GM10248 (cell line): ENCODE results near the gene SRSF5.

ENCODE experiments used
- CTCF ChIA-PET: fragments of 300-600 bp; sonication (Branson Sonifier 250); formaldehyde crosslinking; extraction: SDS; loops from one replicate; lab custom pipeline; 2021; ENCODE audit warnings: antibody characterized with exemption; lab: Yijun Ruan, JAX
- POLR2A ChIA-PET: fragments of 350-650 bp; sonication (Branson Sonifier 250); formaldehyde crosslinking; extraction: SDS; loops from one replicate; lab custom pipeline; 2020; ENCODE audit warnings: antibody characterized with exemption; lab: Yijun Ruan, JAX
- DNase-seq: peaks from one replicate; pipeline ENCODE4 v3.0.0; 2012; ENCODE audit errors: extremely low spot score
- CTCF ChIP-seq: IDR thresholded peaks from 2 replicates; pipeline ENCODE4 v1.5.1; 2012; ENCODE audit warnings: mild to moderate bottlenecking, low read depth; ENCODE audit errors: extremely low read depth, missing control alignments, control extremely low read depth

The SRSF5 gene

GRCh38 chr14:69741055-69741454, 25.9 kb upstream of the SRSF5 start:
- CTCF ChIA-PET: no interaction called here
- DNase-seq: no peak

GRCh38 chr14:69749956-69750355, 17.0 kb upstream of the SRSF5 start:
- no peak for DNase-seq
- ChIA-PET CTCF (interaction anchor here (1.1 to 3.7 kb wide), 6 partner anchors 9 to 38 kb away, joined by 3 to 18 read pairs (median 4); partner anchors contain the start of gene SRSF5), POLR2A (no interaction called here)
- no peak for TF ChIP-seq CTCF

More at GRCh38 chr14:69741055-69741454, 25.9 kb upstream of the SRSF5 start:
- POLR2A ChIA-PET: no interaction called here
- TF ChIP-seq CTCF: no peak

GRCh38 chr14:69750495-69750894, 16.4 kb upstream of the SRSF5 start:
- no peak for TF ChIP-seq CTCF
- no peak for DNase-seq
- ChIA-PET POLR2A (no interaction called here), CTCF (interaction anchor here (1.1 to 3.7 kb wide), 6 partner anchors 8 to 37 kb away, joined by 3 to 18 read pairs (median 4); partner anchors contain the start of gene SRSF5)

GRCh38 chr14:69752773-69753172, 14.2 kb upstream of the SRSF5 start:
- POLR2A ChIA-PET: interaction anchor here (0.9 kb wide), 1 partner anchor 170 kb away, joined by 3 read pairs; no protein-coding TSS in a partner anchor
- CTCF ChIA-PET: interaction anchor here (1.0 to 3.2 kb wide), 3 partner anchors 14 to 26 kb away, joined by 3 to 10 read pairs (median 3); partner anchors contain the start of gene SRSF5
- no peak for DNase-seq
- no peak for TF ChIP-seq CTCF

- ChIA-PET CTCF (interaction anchor here (1.1 kb wide), 1 partner anchor 64 kb away, joined by 3 read pairs; no protein-coding TSS in a partner anchor), POLR2A (interaction anchor here (0.7 kb wide), 1 partner anchor 35 kb away, joined by 5 read pairs; no protein-coding TSS in a partner anchor)
- TF ChIP-seq CTCF: no peak
- DNase-seq: no peak
Measured at GRCh38 chr14:69753860-69754259, 13.1 kb upstream of the SRSF5 start.

- no peak for DNase-seq
- TF ChIP-seq CTCF: no peak
- ChIA-PET POLR2A (no interaction called here), CTCF (interaction anchor here (1.1 to 1.4 kb wide), 2 partner anchors 64 to 150 kb away, joined by 3 to 4 read pairs; no protein-coding TSS in a partner anchor)
Measured at GRCh38 chr14:69754487-69754886, 12.5 kb upstream of the SRSF5 start.
